ENCODE data around the gene TRPV5.

DNA sequence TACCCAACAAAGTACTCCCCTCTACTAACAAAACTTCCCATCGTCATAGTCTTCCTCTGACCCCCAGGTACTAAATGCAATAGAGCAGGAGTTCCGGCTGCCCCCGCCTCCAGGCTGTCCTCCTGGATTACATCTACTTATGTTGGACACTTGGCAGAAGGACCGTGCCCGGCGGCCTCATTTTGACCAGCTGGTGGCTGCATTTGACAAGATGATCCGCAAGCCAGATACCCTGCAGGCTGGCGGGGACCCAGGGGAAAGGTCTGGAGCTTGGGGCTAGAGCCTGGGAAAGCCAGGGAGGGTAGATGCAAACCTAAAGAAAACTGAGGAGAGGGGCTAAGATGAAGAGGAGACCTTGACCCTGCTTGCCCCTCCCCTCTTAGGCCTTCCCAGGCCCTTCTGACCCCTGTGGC is 63.4 kb downstream of the TRPV5 start:
- TF ChIP-seq, protein P1, sequence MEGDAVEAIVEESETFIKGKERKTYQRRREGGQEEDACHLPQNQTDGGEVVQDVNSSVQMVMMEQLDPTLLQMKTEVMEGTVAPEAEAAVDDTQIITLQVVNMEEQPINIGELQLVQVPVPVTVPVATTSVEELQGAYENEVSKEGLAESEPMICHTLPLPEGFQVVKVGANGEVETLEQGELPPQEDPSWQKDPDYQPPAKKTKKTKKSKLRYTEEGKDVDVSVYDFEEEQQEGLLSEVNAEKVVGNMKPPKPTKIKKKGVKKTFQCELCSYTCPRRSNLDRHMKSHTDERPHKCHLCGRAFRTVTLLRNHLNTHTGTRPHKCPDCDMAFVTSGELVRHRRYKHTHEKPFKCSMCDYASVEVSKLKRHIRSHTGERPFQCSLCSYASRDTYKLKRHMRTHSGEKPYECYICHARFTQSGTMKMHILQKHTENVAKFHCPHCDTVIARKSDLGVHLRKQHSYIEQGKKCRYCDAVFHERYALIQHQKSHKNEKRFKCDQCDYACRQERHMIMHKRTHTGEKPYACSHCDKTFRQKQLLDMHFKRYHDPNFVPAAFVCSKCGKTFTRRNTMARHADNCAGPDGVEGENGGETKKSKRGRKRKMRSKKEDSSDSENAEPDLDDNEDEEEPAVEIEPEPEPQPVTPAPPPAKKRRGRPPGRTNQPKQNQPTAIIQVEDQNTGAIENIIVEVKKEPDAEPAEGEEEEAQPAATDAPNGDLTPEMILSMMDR (IDR thresholded peaks at IDR 0.05; ENCODE audit: low read depth, low read length, poor library complexity, severe bottlenecking), result no peak
- TF ChIP-seq EZH2phosphoT487 (IDR thresholded peaks at IDR 0.05; ENCODE audit: borderline replicate concordance, low read length), result no peak
